Loucy (cell line): Measurements from ENCODE around the gene MYL12A.

Experiments used
- EZH2phosphoT487 ChIP-seq: fragments of 200-600 bp; IDR thresholded peaks from 2 replicates; pipeline ENCODE4 v1.6.1; 2018; ENCODE audit warnings: antibody characterized with exemption, mild to moderate bottlenecking, moderate library complexity, borderline replicate concordance
- TF ChIP-seq, protein P1 (sequence below): fragments of 200-600 bp; sonication (generic); conservative IDR thresholded peaks from 2 replicates; pipeline ENCODE4 v1.5.1; 2014; ENCODE audit warnings: mild to moderate bottlenecking, antibody characterized with exemption, low read length

DNA sequence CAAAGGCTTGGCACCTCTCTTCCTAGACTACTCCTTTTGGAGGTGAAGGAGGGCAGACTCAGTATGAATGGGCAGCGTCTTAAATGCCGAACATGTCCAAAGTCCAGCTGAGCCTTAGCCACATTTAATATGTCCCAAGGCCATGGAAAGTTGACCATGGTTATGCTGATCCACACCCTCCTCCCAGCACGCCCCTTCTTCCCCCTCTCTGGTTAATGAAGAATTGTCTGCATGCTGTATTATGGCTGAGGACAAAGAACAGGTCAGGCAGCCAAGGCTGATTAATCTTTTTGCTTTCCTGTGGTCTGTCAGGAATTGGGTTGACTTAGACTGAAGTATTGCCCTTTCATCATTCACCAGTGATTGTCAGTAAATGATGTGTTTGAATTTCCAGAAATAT, 22.0 kb upstream of the MYL12A start:
- TF ChIP-seq, protein P1, sequence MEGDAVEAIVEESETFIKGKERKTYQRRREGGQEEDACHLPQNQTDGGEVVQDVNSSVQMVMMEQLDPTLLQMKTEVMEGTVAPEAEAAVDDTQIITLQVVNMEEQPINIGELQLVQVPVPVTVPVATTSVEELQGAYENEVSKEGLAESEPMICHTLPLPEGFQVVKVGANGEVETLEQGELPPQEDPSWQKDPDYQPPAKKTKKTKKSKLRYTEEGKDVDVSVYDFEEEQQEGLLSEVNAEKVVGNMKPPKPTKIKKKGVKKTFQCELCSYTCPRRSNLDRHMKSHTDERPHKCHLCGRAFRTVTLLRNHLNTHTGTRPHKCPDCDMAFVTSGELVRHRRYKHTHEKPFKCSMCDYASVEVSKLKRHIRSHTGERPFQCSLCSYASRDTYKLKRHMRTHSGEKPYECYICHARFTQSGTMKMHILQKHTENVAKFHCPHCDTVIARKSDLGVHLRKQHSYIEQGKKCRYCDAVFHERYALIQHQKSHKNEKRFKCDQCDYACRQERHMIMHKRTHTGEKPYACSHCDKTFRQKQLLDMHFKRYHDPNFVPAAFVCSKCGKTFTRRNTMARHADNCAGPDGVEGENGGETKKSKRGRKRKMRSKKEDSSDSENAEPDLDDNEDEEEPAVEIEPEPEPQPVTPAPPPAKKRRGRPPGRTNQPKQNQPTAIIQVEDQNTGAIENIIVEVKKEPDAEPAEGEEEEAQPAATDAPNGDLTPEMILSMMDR, result no peak
- TF ChIP-seq EZH2phosphoT487, result no peak
